Esophagus squamous epithelium (tissue), 4 donors: Measurements from ENCODE around the gene TIMM9.

Source experiments
- CTCF ChIP-seq, 6 experiments: fragments of 450-650 bp in 4 of 6; fragments of 200-600 bp in 2 of 6; sonication (generic) in 2 of 6; IDR thresholded peaks; one replicate each; pipeline ENCODE4 v1.5.1; 2016 to 2019; ENCODE audit warnings: antibody characterized with exemption in 6 of 6, mild to moderate bottlenecking in 4 of 6, moderate library complexity in 4 of 6
- POLR2A ChIP-seq, 4 donors: fragments of 450-650 bp; IDR thresholded peaks; one replicate each; pipeline ENCODE4 v1.6.1; 2017; ENCODE audit warnings: antibody characterized with exemption in 4 of 4, mild to moderate bottlenecking in 4 of 4, moderate library complexity in 3 of 4

GRCh38 chr14:58395812-58396788 is 31.2 kb downstream of the TIMM9 start, which contains the start of gene TOMM20L:
- TF ChIP-seq POLR2A (IDR thresholded peaks at IDR 0.05), result no peak
- peak; percentile 69 to 96 (median 89) for TF ChIP-seq CTCF (IDR thresholded peaks at IDR 0.05)
